Stimulated activated naive CD4-positive, alpha-beta T cell (primary cell): ENCODE results near the gene SOX13.

Experiments
- DNase-seq, 6 experiments: peaks; one replicate each; lab custom pipeline; 2025; lab: John Stamatoyannopoulos, UW

Gene SOX13

GRCh38 chr1:204132718-204133117, 59.8 kb downstream of the SOX13 start:
- no peak for DNase-seq

- DNase-seq = no peak
Measured at GRCh38 chr1:204134103-204134502, 61.2 kb downstream of the SOX13 start.

- DNase-seq = no peak
Measured at GRCh38 chr1:204136814-204137213, 63.9 kb downstream of the SOX13 start.

- no peak for DNase-seq
Measured at GRCh38 chr1:204139088-204139487, 66.2 kb downstream of the SOX13 start.

GRCh38 chr1:204139952-204140351, 67.0 kb downstream of the SOX13 start:
- DNase-seq = no peak

GRCh38 chr1:204141131-204141530, 68.2 kb downstream of the SOX13 start:
- DNase-seq = no peak

- DNase-seq = no peak
Measured at GRCh38 chr1:204142032-204142974, 69.4 kb downstream of the SOX13 start.

- DNase-seq = no peak
Measured at GRCh38 chr1:204143276-204144041, 70.5 kb downstream of the SOX13 start.

GRCh38 chr1:204145033-204145504, 72.2 kb downstream of the SOX13 start:
- DNase-seq = no peak

- no peak for DNase-seq
Measured at GRCh38 chr1:204146309-204146708, 73.4 kb downstream of the SOX13 start.

GRCh38 chr1:204146965-204147364, 74.0 kb downstream of the SOX13 start:
- DNase-seq = no peak

- DNase-seq = no peak
Measured at GRCh38 chr1:204147406-204148383, 74.8 kb downstream of the SOX13 start.

- no peak for DNase-seq
Measured at GRCh38 chr1:204149107-204149506, 76.2 kb downstream of the SOX13 start.

- no peak for DNase-seq
Measured at GRCh38 chr1:204149635-204150565, 77.0 kb downstream of the SOX13 start.

GRCh38 chr1:204150702-204151551, 78.0 kb downstream of the SOX13 start:
- no peak for DNase-seq

GRCh38 chr1:204151552-204152309, 78.8 kb downstream of the SOX13 start, which contains the start of gene ETNK2:
ETNK2 (minus strand) TSS chr1:204152044; CDS start chr1:204151852, 192 bp downstream.
- peak; percentile 33 to 76 (median 67) for DNase-seq

GRCh38 chr1:204152310-204153044, 79.6 kb downstream of the SOX13 start:
- DNase-seq = peak in 1 of 6 experiments; percentile 47

- DNase-seq = no peak
Measured at GRCh38 chr1:204153667-204154066, 80.8 kb downstream of the SOX13 start.
